CD14-positive monocyte (primary cell): ENCODE data around the gene CTTNBP2. TPM values are rescaled to one million over a fixed set of nuclear protein-coding genes. Genes with fewer than 3 reads are reported as not detected.

Experiments
- DNase-seq, 3 donors: peaks; one replicate each; pipeline ENCODE4 v3.0.0-alpha.2; 2011 to 2022
- H2AFZ ChIP-seq: 2 replicates; pipeline ENCODE4 v1.6.0; 2012; ENCODE audit warnings: mild to moderate bottlenecking, low read depth, low read length, inconsistent platforms; ENCODE audit not compliant: insufficient read depth, poor library complexity, severe bottlenecking
- H3K27ac ChIP-seq, 2 donors: 1 replicate in 1 of 2; 2 replicates in 1 of 2; pipeline ENCODE4 v1.5.1; 2012 to 2013; ENCODE audit warnings: low read length in 2 of 2, control low read depth in 1 of 2, inconsistent platforms in 1 of 2, low read depth in 1 of 2, mild to moderate bottlenecking in 1 of 2
- H3K27me3 ChIP-seq, 2 donors: one replicate each; pipeline versions ENCODE4 v1.6.0 to v1.6.1; 2011 to 2013; ENCODE audit warnings: low read length in 2 of 2; ENCODE audit not compliant: control insufficient read depth in 2 of 2, insufficient read depth in 2 of 2
- H3K36me3 ChIP-seq, 2 donors: replicated peaks in 1 of 2; 1 replicate in 1 of 2; 2 replicates in 1 of 2; pipeline versions ENCODE4 v1.5.1 to v1.6.1; 2012 to 2013; ENCODE audit warnings: low read length in 2 of 2, control low read depth in 1 of 2, inconsistent platforms in 1 of 2, mild to moderate bottlenecking in 1 of 2; ENCODE audit not compliant: insufficient read depth in 2 of 2, control insufficient read depth in 1 of 2
- H3K4me1 ChIP-seq, 2 donors: 1 replicate in 1 of 2; 2 replicates in 1 of 2; pipeline versions ENCODE4 v1.5.1 to v1.6.1; 2012 to 2013; ENCODE audit warnings: low read length in 2 of 2, control low read depth in 1 of 2, inconsistent platforms in 1 of 2, mild to moderate bottlenecking in 1 of 2, moderate library complexity in 1 of 2; ENCODE audit not compliant: insufficient read depth in 2 of 2, control insufficient read depth in 1 of 2
- H3K4me2 ChIP-seq: replicated peaks from 2 replicates; pipeline ENCODE3; 2012; ENCODE audit warnings: low read length, moderate library complexity, mild to moderate bottlenecking; ENCODE audit not compliant: poor library complexity, severe bottlenecking; ENCODE audit errors: extremely low read depth
- H3K4me3 ChIP-seq, 3 experiments: fragments of 200-600 bp in 1 of 3; sonication (generic) in 1 of 3; replicated peaks in 1 of 3; 1 replicate in 2 of 3; 2 replicates in 1 of 3; pipeline ENCODE4 v1.5.1; 2011 to 2013; ENCODE audit warnings: low read length in 3 of 3, mild to moderate bottlenecking in 3 of 3, control low read depth in 2 of 3, low read depth in 2 of 3, inconsistent platforms in 1 of 3, moderate library complexity in 1 of 3
- H3K79me2 ChIP-seq: 2 replicates; pipeline ENCODE4 v1.6.0; 2012; ENCODE audit warnings: mild to moderate bottlenecking, control low read depth, inconsistent platforms, low read length, moderate library complexity; ENCODE audit not compliant: insufficient read depth
- H3K9ac ChIP-seq: 2 replicates; pipeline ENCODE4 v1.6.0; 2017; ENCODE audit warnings: low read length, mild to moderate bottlenecking; ENCODE audit not compliant: insufficient read depth, poor library complexity, severe bottlenecking
- H3K9me3 ChIP-seq, 2 donors: replicated peaks in 1 of 2; 1 replicate in 1 of 2; 2 replicates in 1 of 2; pipeline versions ENCODE4 v1.5.1 to v1.6.1; 2012 to 2013; ENCODE audit warnings: low read length in 2 of 2, control low read depth in 1 of 2; ENCODE audit not compliant: control insufficient read depth in 1 of 2, insufficient read depth in 1 of 2
- H4K20me1 ChIP-seq: 2 replicates; pipeline ENCODE4 v1.6.0; 2012; ENCODE audit warnings: mild to moderate bottlenecking, low read length, control low read depth, moderate library complexity; ENCODE audit not compliant: insufficient read depth
- H3K27ac Mint-ChIP-seq, 7 donors: one replicate each; pipeline ENCODE4 v1.8.0; 2020; ENCODE audit warnings: mild to moderate bottlenecking in 7 of 7, mixed read lengths in 7 of 7, moderate library complexity in 6 of 7, inconsistent platforms in 2 of 7
- H3K27me3 Mint-ChIP-seq, 3 donors: one replicate each; pipeline ENCODE4 v1.8.0; 2021 to 2022; ENCODE audit warnings: low read depth in 3 of 3, mild to moderate bottlenecking in 3 of 3, mixed read lengths in 3 of 3, moderate library complexity in 3 of 3, inconsistent platforms in 1 of 3
- H3K36me3 Mint-ChIP-seq, 2 donors: one replicate each; pipeline ENCODE4 v1.8.0; 2020; ENCODE audit warnings: mixed read lengths in 2 of 2, inconsistent platforms in 1 of 2, mild to moderate bottlenecking in 1 of 2
- H3K4me1 Mint-ChIP-seq: one replicate; pipeline ENCODE4 v1.8.0; 2020; ENCODE audit warnings: mild to moderate bottlenecking, mixed read lengths
- H3K4me3 Mint-ChIP-seq, 2 donors: one replicate each; pipeline ENCODE4 v1.8.0; 2020; ENCODE audit warnings: mild to moderate bottlenecking in 2 of 2, mixed read lengths in 2 of 2, moderate library complexity in 1 of 2
- H3K9me3 Mint-ChIP-seq, 7 donors: one replicate each; pipeline ENCODE4 v1.8.0; 2020 to 2022; ENCODE audit warnings: mixed read lengths in 7 of 7, mild to moderate bottlenecking in 6 of 7, moderate library complexity in 6 of 7, inconsistent platforms in 2 of 7
- CTCF ChIP-seq: fragments of 200-600 bp; IDR thresholded peaks from one replicate; pipeline ENCODE4 v1.8.0; 2022; ENCODE audit warnings: antibody characterized with exemption, mild to moderate bottlenecking
- WGBS: methylation state at CpG from one replicate; pipeline ENCODE4 v1.1.5; 2013; ENCODE audit warnings: missing lambda C conversion rate; ENCODE audit not compliant: insufficient coverage; 5-methylcytosine and 5-hydroxymethylcytosine counted together
- intact Hi-C, 2 donors: fragments of 100-400 bp; cut with micrococcal nuclease; formaldehyde crosslinking; loops; one replicate each; pipeline versions ENCODE4 v1.15.0 to v1.15.1; 2023
- polyA plus RNA-seq, 3 donors: library from polyadenylated mRNA; depleted of rRNA in 1 of 3; unstranded in 2 of 3; stranded (reverse) in 1 of 3; fragments of 300-500 nt in 2 of 3; fragments of >200 nt in 1 of 3; fragmentation: Illumina TruSeq in 2 of 3; gene quantifications; 1 replicate in 2 of 3; 2 replicates in 1 of 3; pipeline ENCODE4 v1.2.3, GENCODE V29; 2012 to 2021

Gene CTTNBP2
- polyA plus RNA-seq, 3 donors = 0.38 to 1.4 TPM; not detected in 1

DNA sequence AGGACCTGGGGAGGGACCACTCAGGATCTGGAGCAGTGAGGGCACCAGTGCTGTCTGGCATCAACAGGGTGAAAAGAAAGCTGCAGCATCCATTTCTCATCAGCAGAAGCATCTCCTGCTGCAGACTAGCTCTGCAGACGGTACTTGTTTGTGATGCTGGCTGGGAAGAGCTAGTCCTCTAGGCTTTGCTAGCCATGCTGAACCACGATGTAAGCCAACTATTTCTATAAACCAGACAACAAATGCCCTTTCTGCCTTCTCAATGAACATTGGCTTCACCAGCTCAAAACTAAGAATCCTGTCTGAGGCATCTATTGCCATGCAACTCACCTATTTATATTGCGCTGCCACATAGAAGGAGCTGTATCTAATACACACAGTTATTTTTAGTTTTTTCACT lies 65.6 kb downstream of the CTTNBP2 start:
- peak overlapping the region in 1 of 7 donors; percentile 55 for H3K27ac Mint-ChIP-seq
- TF ChIP-seq CTCF = no peak
- H3K4me1 Mint-ChIP-seq = peaks cover 2% of the 10 kb centered on the region
- H3K79me2 ChIP-seq = no peaks in the 10 kb centered on the region
- H3K4me2 ChIP-seq = no peak overlapping the region
- H3K4me3 ChIP-seq = no peak overlapping the region
- no peaks in the 10 kb centered on the region for H3K36me3 ChIP-seq
- no peaks in the 10 kb centered on the region for H3K4me1 ChIP-seq
- 100% methylated on average over 2 of the region's 3 CpGs for WGBS
- intact Hi-C loops = no loop called here
- H3K27ac ChIP-seq = no peak overlapping the region
- H3K36me3 Mint-ChIP-seq = no peaks in the 10 kb centered on the region
- no peaks in the 10 kb centered on the region for H3K27me3 ChIP-seq
- H4K20me1 ChIP-seq = no peaks in the 10 kb centered on the region
- H3K9me3 ChIP-seq = no peaks in the 10 kb centered on the region
- no peak overlapping the region for H2AFZ ChIP-seq
- DNase-seq = no peak
- H3K9ac ChIP-seq = no peak overlapping the region
- H3K27me3 Mint-ChIP-seq = peaks cover 2 to 6% (median 4%) of the 10 kb centered on the region in 3 donors
- H3K9me3 Mint-ChIP-seq = peaks cover 0 to 2% (median 1%) of the 10 kb centered on the region in 7 donors
- no peak overlapping the region for H3K4me3 Mint-ChIP-seq

- H3K4me3 Mint-ChIP-seq = no peak overlapping the region
- no peak overlapping the region for H3K27ac Mint-ChIP-seq
- no peak for DNase-seq
- intact Hi-C loops = no loop called here
- H3K9me3 ChIP-seq = no peaks in the 10 kb centered on the region
- H3K36me3 Mint-ChIP-seq = no peaks in the 10 kb centered on the region
- no peaks in the 10 kb centered on the region for H3K4me1 ChIP-seq
- no peak overlapping the region for H2AFZ ChIP-seq
- no peak overlapping the region for H3K27ac ChIP-seq
- H3K27me3 ChIP-seq = no peaks in the 10 kb centered on the region
- no peaks in the 10 kb centered on the region for H3K36me3 ChIP-seq
- H3K4me1 Mint-ChIP-seq = peaks cover 2% of the 10 kb centered on the region
- no peak overlapping the region for H3K4me2 ChIP-seq
- H4K20me1 ChIP-seq = no peaks in the 10 kb centered on the region
- no peak overlapping the region for H3K9ac ChIP-seq
- H3K79me2 ChIP-seq = no peaks in the 10 kb centered on the region
- H3K9me3 Mint-ChIP-seq = peaks cover 0 to 2% (median 0%) of the 10 kb centered on the region in 7 donors
- H3K27me3 Mint-ChIP-seq = peaks cover 2 to 6% (median 4%) of the 10 kb centered on the region in 3 donors
- WGBS = 97% methylated on average over 3 of the region's 5 CpGs
- TF ChIP-seq CTCF = no peak
- H3K4me3 ChIP-seq = no peak overlapping the region
Observed at GRCh38 chr7:117806011-117806410, 67.2 kb downstream of the CTTNBP2 start.
